ENCODE data around the gene MRGPRF.

MRGPRF gene

GRCh38 chr11:69022260-69022659 is 9.2 kb upstream of the MRGPRF start:
- DNase-seq (ENCODE audit: low spot score): no peak

DNA sequence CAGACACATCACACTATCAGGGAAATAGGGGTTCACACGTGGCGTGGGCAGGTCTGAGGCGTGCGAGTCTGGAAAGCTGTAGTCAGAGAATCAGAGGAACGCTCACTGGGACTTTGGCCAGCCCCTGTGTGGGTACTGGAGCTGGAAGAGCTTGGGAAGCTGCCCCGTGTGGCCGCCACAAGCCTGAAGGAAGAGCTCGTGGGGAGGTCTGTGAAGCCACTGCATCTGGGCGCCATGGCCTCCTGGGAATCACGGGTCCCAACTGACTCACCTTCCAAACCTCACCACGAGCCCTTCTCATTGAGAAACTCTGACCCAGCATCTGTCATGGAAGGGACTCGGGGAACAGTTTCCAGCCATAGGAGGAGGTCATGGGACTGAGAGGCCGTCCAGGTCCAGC is 5.9 kb upstream of the MRGPRF start:
- no peak for DNase-seq (ENCODE audit: low spot score)

GRCh38 chr11:69017951-69018350 is 4.9 kb upstream of the MRGPRF start:
- DNase-seq (ENCODE audit: low spot score): no peak

DNA sequence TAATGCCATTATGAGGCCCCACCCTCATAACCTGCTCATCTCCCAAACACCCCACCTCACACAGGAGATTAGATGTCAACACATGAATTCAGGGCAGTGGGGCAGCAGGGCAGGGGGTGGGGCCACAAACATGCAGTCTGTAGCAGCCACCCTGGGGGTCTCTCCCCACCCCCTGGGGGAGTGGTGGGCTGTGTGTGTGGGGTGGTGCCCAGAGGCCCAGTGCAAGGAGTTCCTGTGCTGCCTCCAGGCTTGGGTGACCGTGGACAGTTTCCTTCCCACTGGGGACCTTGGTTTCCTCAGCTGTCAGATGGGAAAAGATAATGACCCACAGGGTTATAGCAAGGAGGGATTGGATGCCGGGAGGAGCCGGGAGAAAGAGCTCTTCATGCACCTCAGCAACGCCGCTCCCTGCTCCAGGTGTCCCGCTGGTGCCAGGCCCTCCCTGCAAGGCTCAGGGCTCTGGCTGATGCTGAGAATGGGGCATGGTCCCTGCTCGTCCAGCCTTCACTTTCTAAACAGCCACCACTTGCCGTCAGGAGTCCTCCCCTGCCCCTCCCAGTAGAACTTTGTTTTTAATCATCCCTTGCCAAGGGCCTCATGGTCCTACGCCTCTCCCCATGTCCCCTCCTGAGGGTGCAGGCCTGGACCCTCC is 2.0 kb upstream of the MRGPRF start:
- no peak for DNase-seq (ENCODE audit: low spot score)

DNA sequence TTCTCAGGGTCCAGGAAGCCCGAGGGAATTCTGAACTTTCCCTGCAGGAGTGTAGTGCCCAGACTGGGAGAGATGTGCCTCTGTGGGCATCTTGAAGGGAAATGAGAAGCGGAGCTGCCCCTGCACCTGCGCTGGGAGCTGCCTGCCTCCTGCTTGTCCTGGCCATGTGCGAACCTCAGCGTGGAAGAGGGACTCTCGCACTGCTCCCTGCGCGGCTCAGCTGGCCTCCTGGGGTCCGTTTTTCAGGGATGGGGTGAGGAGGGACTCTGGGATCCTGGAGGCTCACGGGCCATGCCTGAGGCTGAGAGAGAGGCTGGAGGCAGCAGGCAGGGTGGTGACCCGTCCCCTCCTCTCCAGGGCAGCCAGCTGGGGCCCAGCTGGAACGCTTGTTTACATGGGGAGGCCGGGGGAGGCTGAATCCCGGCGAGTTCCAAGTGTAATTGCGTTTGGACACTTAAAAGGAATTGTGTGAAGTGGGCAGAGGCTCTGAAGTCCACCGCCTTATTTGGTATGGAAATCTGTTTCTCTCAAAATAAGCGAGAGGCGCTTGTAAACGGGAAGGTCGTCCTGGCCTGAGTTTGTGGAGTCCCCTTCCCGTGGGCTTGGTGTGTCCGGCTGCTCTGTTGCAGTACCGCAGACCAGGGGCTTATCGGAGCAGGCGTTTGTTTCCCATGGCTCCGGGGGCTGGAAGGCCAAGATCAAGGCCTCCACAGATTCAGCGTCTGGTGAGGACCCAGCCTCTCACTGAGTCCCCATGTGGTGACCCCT is 1.2 kb upstream of the MRGPRF start:
- no peak for DNase-seq (ENCODE audit: low spot score)

DNA sequence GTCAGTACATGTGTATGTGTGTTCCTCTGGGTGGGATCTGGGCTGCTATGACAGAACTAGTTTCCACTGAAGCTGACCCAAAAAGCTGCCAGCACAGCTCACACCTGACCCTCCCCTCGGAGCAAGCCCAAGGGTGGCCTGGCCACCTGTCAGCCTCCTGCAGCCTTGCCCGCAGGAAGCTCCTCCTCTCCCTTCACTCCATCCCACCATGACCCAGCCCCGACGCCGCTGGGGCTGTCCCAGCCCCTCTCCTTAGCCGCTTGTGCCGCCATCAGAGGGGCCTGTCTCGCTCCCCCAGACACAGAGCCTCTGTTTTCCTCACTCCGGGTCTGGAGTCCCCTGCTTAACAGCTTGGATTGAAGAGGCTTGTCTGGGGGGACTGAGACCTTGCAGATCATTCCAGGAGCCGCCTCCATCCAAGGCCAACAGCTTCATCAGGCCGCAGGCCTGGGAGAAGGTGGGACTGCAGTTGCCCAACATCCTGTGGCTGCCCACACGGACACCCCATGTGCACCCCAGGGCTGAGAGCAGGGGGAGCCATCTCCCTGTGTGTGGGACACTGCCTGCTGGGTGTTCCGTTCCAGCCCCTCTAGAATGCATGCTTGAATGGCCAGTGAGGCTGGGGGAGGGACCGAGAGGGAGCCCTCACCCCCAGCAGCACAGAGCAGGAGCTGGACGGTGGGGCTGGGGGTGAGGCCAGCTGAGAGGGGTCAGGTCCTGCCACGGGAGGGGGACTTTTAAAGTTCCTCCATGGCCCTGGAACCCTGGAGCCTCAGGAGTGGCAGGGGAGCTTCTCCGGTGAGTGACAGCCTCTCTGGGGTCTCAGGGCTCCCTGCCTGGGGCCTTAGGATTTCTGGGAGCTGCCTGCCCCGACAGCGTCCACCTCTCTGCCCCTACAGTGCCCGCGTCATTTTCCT is 696 bp downstream of the MRGPRF start:
- DNase-seq (ENCODE audit: low spot score): no peak

GRCh38 chr11:69011624-69012091 is 1.4 kb downstream of the MRGPRF start:
- no peak for DNase-seq (ENCODE audit: low spot score)

DNA sequence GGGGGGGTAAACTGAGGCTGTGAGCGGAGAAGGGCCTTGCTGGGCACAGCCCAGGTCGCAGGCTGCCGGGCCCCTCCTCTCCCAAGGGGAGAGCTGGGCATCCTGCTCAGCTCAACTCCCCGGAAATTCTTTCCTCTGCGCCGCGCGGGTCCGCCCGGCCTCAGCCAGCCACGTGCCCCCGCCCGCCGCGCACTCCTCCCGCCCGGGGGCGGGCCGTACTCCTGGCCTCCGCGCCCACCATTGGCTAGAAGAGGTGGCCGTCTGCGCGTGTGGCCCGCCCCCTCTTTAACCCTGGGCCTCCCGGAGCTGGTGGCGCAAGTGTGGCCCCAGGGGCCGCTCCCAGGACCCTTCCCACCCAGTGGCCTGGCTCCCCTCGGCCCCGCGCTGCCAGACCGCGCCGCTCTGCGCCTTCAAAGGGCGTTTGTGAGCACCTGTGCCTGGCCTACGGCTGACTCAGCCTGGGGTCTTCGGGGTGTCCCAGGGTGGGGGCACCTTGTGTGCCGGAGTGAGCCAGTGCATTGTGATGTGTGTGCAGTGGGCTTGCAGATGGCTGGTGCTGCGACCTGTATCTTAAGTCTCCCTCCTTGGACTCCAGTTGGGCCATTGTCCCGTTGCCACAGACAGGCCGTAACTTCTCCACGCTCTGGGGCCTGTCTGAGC is 2.0 kb downstream of the MRGPRF start:
- DNase-seq (ENCODE audit: low spot score): no peak

DNA sequence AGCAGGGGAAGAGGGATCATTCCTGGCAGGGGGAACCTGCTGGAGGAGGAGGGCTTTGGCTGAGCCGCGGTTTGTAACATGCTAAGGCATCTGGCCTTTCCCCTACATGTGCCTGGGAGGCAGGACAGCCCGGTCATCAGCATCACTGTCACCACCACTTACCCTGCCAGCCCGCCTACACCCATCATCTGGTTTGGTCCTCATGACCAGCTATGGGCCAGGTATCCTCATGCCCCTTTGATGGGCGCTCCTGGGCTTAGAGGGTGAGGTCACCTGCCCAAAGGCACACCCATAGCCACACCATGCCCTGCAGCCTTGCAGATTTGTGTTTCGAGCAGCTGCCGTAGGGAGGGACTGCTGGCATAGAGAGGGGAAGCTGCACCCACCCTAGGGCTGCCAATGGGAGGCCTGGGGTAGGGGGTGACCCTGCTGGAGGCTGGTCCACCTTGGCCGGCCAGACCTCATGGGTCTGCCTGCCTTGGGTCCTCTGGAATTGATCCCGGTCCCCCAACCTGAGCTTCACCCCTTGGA is 2.6 kb downstream of the MRGPRF start:
- no peak for DNase-seq (ENCODE audit: low spot score)

GRCh38 chr11:69009441-69010211 is 3.4 kb downstream of the MRGPRF start:
- no peak for DNase-seq (ENCODE audit: low spot score)

DNA sequence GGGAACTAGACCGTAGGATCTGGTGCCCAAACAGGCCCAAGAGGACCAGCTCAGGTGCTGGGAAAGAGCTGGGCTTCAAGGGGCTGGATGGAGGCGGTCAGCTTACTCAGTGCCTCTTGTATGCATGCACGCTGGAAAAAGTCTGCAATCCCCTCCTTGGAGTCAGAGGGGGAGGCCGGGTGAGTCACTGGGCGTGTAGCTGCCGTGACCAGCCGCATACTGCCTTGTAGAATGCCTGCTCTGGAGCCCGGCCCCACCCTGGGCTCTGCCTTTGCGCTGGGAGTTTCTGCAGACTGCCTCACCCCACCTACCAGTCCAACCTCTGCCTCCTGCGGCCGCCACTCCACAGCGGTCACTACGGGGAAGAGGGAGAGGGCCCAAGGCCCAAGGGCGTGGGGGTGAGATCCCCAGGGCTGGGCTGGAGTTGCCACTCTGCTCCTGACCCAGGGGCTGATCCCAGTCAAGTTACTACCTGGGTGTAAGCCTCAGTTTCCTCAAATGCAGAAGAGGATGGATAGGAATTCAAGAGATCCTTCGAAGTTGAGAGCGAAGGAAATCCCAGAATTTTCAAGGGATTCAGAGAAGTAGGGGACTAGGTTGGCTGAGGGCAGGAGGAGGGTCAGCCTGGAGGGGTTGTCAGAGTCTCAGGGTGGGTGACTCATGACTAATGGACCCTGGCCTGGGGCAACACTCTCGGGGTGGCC is 4.2 kb downstream of the MRGPRF start:
- DNase-seq (ENCODE audit: low spot score): no peak

- DNase-seq (ENCODE audit: low spot score): no peak
Observed at GRCh38 chr11:69007975-69008381, 5.1 kb downstream of the MRGPRF start.

GRCh38 chr11:69006816-69007215 is 6.2 kb downstream of the MRGPRF start:
- DNase-seq (ENCODE audit: low spot score): no peak

DNA sequence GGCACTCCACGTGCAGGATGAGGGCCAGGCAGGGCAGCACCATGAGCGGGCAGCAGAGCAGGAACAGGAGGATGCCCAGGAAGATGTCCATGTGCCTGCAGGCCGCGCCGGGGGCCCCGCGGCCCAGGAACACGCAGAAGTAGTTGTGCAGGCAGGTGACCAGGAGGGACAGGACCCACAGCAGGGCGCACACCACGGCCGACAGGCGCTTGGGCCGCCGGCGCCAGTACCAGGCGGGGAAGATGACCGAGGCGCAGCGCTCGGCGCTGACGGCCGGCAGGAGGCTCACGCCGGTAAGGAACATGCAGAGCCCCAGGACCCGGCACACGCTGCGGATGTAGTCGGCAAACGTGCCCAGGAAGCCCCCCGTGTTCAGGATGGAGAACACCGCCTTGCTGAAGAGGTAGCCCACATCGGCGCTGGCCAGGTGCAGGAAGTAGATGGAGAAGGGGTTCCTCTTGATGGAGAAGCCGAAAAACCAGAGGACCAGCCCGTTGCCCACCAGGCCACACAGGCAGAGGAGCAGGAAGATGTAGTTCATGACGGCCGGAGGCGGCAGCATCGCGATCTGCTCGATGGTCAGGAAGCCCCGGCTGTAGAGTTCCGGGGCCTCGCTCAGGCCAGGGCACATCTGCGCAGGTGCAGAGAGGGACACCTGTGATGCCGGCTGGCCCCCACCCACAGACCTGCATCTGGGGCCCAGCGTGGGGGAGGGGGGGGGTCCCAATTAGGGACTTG is 7.2 kb downstream of the MRGPRF start:
- DNase-seq (ENCODE audit: low spot score): no peak

DNA sequence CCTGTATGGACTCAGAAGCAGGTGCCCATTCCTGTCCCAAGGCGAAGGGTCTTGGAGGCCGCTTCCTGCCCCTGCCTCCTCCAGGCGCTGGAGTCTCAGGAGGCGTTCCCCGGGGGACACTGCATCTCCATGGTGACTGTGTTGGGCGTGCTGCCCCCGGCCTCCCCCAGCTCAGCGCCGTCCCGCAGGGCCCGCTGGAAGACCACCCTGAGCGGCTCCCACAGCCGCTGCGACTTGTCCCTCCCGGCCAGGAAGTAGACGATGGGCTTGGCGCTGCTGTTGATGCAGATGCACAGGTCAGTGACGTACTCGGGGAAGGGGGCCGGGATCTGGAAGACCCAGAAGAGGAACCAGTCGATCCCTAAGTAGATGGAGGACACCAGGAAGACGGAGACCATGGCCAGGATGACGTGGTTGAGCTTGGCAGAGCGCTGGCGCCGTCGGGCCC is 7.8 kb downstream of the MRGPRF start:
- no peak for DNase-seq (ENCODE audit: low spot score)

GRCh38 chr11:69004411-69005182 is 8.4 kb downstream of the MRGPRF start:
- DNase-seq (ENCODE audit: low spot score): no peak

GRCh38 chr11:69003866-69004367 is 9.1 kb downstream of the MRGPRF start:
- no peak for DNase-seq (ENCODE audit: low spot score)

DNA sequence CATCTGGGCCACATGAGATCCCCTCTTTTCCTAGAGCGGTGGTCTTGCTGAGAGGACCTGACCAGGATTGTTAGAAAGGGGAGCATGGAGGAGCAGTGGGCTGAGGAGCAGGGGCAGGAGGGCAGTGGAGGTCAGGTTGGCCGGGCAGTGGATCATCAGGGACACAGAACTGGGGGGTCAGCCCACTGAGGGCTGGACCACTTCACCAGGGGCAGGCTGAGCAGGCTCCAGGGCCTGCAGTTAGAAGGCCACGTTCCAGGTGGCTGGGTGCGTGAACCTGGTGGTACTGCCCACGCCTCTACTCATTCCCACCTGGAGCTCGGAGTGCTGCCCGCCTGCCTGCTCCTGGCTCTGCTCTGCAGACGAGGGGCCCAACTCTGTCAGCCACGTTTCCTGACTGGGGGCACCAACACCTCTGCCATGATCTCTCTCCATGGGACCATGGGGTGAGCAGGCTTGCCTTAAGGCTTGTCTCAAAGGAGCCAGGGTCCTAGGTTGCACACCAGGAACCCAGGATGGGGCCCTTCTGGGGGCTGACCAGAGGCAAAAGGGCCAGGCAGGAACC is 9.7 kb downstream of the MRGPRF start:
- DNase-seq (ENCODE audit: low spot score): no peak
